GM12878 (cell line): ENCODE measurements around the gene CLPX.

Experiments used
- CHD2 ChIP-seq: IDR thresholded peaks from 2 replicates; pipeline ENCODE4 v1.6.1; 2011; ENCODE audit warnings: low read depth, low read length, improper control_type of control experiment, borderline replicate concordance
- CHD4 ChIP-seq: fragments of 200-600 bp; sonication (generic); IDR thresholded peaks from 2 replicates; pipeline ENCODE4 v1.6.1; 2016; ENCODE audit warnings: mild to moderate bottlenecking
- CREB1 ChIP-seq: IDR thresholded peaks from 2 replicates; pipeline ENCODE4 v1.6.1; 2012; ENCODE audit warnings: low read depth, mild to moderate bottlenecking, inconsistent platforms
- CTCF ChIP-seq, 3 experiments: IDR thresholded peaks in 2 of 3; conservative IDR thresholded peaks in 1 of 3; 2 replicates each; pipeline ENCODE4 v1.5.1; 2011; ENCODE audit warnings: low read depth in 3 of 3, low read length in 3 of 3, mild to moderate bottlenecking in 3 of 3, control low read depth in 2 of 3, moderate library complexity in 2 of 3, inconsistent platforms in 1 of 3, mixed read lengths in 1 of 3; ENCODE audit not compliant: control insufficient read depth in 2 of 3, insufficient read depth in 1 of 3; ENCODE audit errors: extremely low read depth in 1 of 3
- ESRRA ChIP-seq: IDR thresholded peaks from 2 replicates; pipeline ENCODE4 v1.6.1; 2012; ENCODE audit warnings: mild to moderate bottlenecking, low read length, improper control_type of control experiment
- EZH2 ChIP-seq: IDR thresholded peaks from 2 replicates; pipeline ENCODE4 v1.6.1; 2012; ENCODE audit warnings: low read depth, mild to moderate bottlenecking, control low read depth, inconsistent platforms, low read length, borderline replicate concordance; ENCODE audit not compliant: control insufficient read depth
- HCFC1 ChIP-seq: fragments of 150-350 bp; IDR thresholded peaks from 2 replicates; pipeline ENCODE4 v1.6.1; 2014; ENCODE audit warnings: low read length
- HDAC6 ChIP-seq: fragments of 200-600 bp; sonication (generic); IDR thresholded peaks from one replicate; pipeline ENCODE4 v1.8.0; 2017; ENCODE audit warnings: antibody characterized with exemption; ENCODE audit not compliant: unreplicated experiment
- NKRF ChIP-seq: fragments of 450-650 bp; conservative IDR thresholded peaks from 2 replicates; pipeline ENCODE4 v1.6.1; 2017; ENCODE audit warnings: mild to moderate bottlenecking, moderate library complexity
- POLR2AphosphoS5 ChIP-seq: IDR thresholded peaks from 2 replicates; pipeline ENCODE4 v1.6.1; 2011; ENCODE audit warnings: mild to moderate bottlenecking, low read length, inconsistent platforms
- ZNF274 ChIP-seq: IDR thresholded peaks from one replicate; pipeline ENCODE4 v1.8.0; 2011; ENCODE audit not compliant: insufficient read length, insufficient read depth

- TF ChIP-seq CTCF (IDR thresholded peaks at IDR 0.05 in 2 of 3, conservative IDR thresholded peaks at IDR 0.05 in 1 of 3; ENCODE audit: control insufficient read depth in 2 of 3, extremely low read depth in 1 of 3, insufficient read depth in 1 of 3, low read depth in 3 of 3, low read length in 3 of 3) (no peak), CHD2 (no peak), CREB1 (no peak), NKRF (no peak), CHD4 (no peak), ESRRA (no peak), ZNF274 (no peak), HDAC6 (no peak), POLR2AphosphoS5 (no peak), HCFC1 (no peak), EZH2 (no peak)
These were observed 74.4 kb downstream of the CLPX start for GRCh38 chr15:65110676-65111292.
